Activated CD4-positive, CD25-positive, alpha-beta regulatory T cell treated with anti-CD3 and anti-CD28 coated beads, Interleukin-2, amount 50 U/mL, for 16 hours (primary cell): ENCODE results near the gene PSORS1C1.
"Not testable (repeated sequence)": the region's sequence is repeated elsewhere in the genome, so short reads cannot be mapped to it uniquely, and the experiment has no call there.

ENCODE experiments used
- DNase-seq: peaks from one replicate; pipeline ENCODE4 v3.0.0-alpha.2; 2020; ENCODE audit warnings: low read depth, low spot score

The PSORS1C1 gene

GRCh38 chr6:31175971-31176370 is 61.4 kb downstream of the PSORS1C1 start:
- DNase-seq, result no peak

GRCh38 chr6:31178143-31179041 is 63.8 kb downstream of the PSORS1C1 start:
- no peak for DNase-seq

GRCh38 chr6:31179042-31179386 is 64.4 kb downstream of the PSORS1C1 start:
- DNase-seq, result no peak

GRCh38 chr6:31179896-31180295 is 65.3 kb downstream of the PSORS1C1 start:
- DNase-seq, result no peak

GRCh38 chr6:31180500-31180899 is 65.9 kb downstream of the PSORS1C1 start:
- no peak for DNase-seq

- not testable (repeated sequence) for DNase-seq
These were observed 68.7 kb downstream of the PSORS1C1 start for GRCh38 chr6:31183287-31183686.

- DNase-seq, result not testable (repeated sequence)
These were observed 69.3 kb downstream of the PSORS1C1 start for GRCh38 chr6:31183859-31184258.

GRCh38 chr6:31185695-31186051 is 71.1 kb downstream of the PSORS1C1 start:
- DNase-seq, result not testable (repeated sequence)

- DNase-seq, result no peak
These were observed 71.6 kb downstream of the PSORS1C1 start for GRCh38 chr6:31186052-31186734.

GRCh38 chr6:31187780-31188194 is 73.2 kb downstream of the PSORS1C1 start:
- DNase-seq, result no peak

- DNase-seq, result not testable (repeated sequence)
These were observed 74.6 kb downstream of the PSORS1C1 start for GRCh38 chr6:31189223-31189622.
